ENCODE data around the gene CDAN1. TPM values are rescaled to one million over a fixed set of nuclear protein-coding genes. Genes with fewer than 3 reads are reported as not detected.
A peak's percentile ranks its signal among the peaks of the same experiment; 100 is the strongest.

Gene CDAN1
- total RNA-seq, 2 donors from 2014 or later, result 22.3 to 26.9 TPM

DNA sequence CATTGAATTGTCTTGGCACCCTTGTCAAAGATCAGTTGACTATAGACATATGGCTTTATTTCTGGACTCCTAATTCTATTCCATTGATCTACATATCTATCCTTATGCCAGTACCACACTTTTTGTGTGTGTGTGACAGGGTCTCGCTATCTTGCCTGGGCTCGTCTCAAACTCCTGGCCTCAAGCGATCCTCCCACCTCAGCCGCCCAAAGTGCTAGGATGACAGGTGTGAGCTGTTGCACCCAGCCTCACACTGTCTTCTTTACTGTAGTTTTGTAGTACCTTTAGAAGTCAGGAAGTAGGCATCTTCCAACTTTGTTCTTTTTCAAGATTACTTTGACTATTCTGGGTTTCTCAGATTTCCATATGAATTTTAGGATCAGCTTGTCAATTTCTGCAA, 24.3 kb downstream of the CDAN1 start:
- 80% methylated on average over 4 of the region's 4 CpGs for WGBS
- H3K36me3 ChIP-seq, result no peaks in the 10 kb centered on the region
- no peaks in the 10 kb centered on the region for H3K4me1 ChIP-seq (replicated peaks)
- DNase-seq (ENCODE audit: low spot score), result no peak
- H3K4me3 ChIP-seq, result no peak overlapping the region
- intact Hi-C loops (cut with DNase I), result no loop called here
- TF ChIP-seq POLR2AphosphoS5 (IDR thresholded peaks at IDR 0.05) (no peak), POLR2A (IDR thresholded peaks at IDR 0.05) (no peak)
- TF ChIP-seq, protein P1, sequence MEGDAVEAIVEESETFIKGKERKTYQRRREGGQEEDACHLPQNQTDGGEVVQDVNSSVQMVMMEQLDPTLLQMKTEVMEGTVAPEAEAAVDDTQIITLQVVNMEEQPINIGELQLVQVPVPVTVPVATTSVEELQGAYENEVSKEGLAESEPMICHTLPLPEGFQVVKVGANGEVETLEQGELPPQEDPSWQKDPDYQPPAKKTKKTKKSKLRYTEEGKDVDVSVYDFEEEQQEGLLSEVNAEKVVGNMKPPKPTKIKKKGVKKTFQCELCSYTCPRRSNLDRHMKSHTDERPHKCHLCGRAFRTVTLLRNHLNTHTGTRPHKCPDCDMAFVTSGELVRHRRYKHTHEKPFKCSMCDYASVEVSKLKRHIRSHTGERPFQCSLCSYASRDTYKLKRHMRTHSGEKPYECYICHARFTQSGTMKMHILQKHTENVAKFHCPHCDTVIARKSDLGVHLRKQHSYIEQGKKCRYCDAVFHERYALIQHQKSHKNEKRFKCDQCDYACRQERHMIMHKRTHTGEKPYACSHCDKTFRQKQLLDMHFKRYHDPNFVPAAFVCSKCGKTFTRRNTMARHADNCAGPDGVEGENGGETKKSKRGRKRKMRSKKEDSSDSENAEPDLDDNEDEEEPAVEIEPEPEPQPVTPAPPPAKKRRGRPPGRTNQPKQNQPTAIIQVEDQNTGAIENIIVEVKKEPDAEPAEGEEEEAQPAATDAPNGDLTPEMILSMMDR (IDR thresholded peaks at IDR 0.05), result no peak
- no peak overlapping the region for H3K27ac ChIP-seq
- no peaks in the 10 kb centered on the region for H3K9me3 ChIP-seq
- H3K27me3 ChIP-seq (replicated peaks; ENCODE audit: insufficient read depth), result no peaks in the 10 kb centered on the region

DNA sequence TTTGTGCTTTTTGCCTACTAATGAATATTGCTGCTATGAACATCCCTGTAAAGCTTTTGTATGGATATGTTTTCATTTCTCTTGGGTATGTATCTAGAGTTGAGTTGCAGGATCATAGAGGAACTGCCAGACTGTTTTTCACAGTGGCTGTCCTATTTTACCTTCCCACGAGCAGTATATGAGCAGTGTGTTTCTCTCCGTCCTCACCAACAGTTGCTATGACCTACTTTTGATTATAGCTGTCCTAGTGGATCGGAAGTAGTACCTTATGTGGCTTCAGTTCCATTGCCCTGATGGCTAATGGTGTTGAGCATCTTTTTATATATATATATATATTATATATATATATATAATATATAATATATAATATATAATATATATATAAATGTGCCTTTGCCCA, 25.2 kb downstream of the CDAN1 start:
- TF ChIP-seq POLR2AphosphoS5 (IDR thresholded peaks at IDR 0.05) (no peak), POLR2A (IDR thresholded peaks at IDR 0.05) (no peak)
- TF ChIP-seq, protein P1 (IDR thresholded peaks at IDR 0.05), result no peak
- Histone ChIP-seq H3K36me3 (no peaks in the 10 kb centered on the region), H3K9me3 (no peaks in the 10 kb centered on the region), H3K27me3 (replicated peaks; ENCODE audit: insufficient read depth) (no peaks in the 10 kb centered on the region), H3K4me3 (no peak overlapping the region), H3K4me1 (replicated peaks) (no peaks in the 10 kb centered on the region), H3K27ac (no peak overlapping the region)
- no peak for DNase-seq (ENCODE audit: low spot score)
- 81% methylated on average over 3 of the region's 3 CpGs for WGBS
- intact Hi-C loops (cut with DNase I), result no loop called here

DNA sequence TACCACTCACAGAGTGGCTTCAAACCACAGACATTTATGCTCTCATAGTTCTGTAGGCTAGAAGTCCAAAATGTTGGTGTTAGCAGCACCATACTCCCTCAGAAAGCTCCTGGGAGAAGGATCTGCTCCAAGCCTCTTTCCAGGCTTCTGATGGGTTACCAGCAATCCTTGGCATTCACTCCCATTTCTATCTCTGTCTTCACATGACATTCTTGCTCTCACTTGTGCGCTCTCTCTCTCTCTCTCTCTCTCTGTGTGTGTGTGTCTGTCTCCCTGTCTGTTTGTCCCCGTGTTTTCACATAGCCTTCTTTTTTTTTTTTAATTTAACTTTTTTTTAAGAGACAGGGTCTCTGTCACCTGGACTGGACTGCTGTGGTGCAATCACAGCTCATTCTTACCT, 26.3 kb downstream of the CDAN1 start:
- Histone ChIP-seq H3K9me3 (no peaks in the 10 kb centered on the region), H3K4me3 (no peak overlapping the region), H3K27me3 (replicated peaks; ENCODE audit: insufficient read depth) (no peaks in the 10 kb centered on the region), H3K36me3 (no peaks in the 10 kb centered on the region), H3K27ac (no peak overlapping the region), H3K4me1 (replicated peaks) (no peaks in the 10 kb centered on the region)
- intact Hi-C loops (cut with DNase I), result no loop called here
- no peak for DNase-seq (ENCODE audit: low spot score)
- 84% methylated on average over 2 of the region's 2 CpGs for WGBS
- TF ChIP-seq POLR2AphosphoS5 (IDR thresholded peaks at IDR 0.05), result no peak
- TF ChIP-seq, protein P1 (IDR thresholded peaks at IDR 0.05), result no peak
- no peak for TF ChIP-seq POLR2A (IDR thresholded peaks at IDR 0.05)

DNA sequence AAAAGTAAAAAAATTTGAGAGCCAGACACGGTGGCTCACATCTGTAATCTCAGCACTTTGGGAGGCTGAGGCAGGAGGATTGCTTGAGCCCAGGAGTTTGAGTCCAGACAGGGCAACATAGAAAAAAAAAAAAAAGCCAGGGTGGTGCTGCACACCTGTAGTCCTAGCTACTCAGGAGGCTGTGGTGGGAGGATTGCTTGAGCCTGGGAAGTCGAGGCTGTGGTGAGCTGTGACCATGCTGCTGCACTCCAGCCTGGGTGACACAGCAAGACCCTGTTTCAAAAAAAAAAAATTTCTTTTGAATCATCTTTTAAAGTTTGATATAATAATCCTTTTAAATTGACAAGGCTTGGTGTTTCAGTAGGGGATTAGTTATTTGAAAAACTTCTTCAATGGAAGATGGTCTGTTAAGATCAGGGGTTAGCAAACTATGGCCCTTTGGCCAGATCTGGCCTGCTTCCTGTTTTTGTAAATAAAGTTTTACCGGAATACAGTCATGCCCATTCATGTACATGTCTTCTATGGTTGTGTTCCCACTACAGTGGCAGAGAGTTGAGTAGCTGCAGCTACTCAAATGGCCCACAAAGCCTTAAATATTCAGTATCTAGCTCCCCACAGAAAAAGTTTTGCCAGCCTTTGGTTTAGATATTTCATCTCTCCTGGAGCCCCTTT, 28.9 kb downstream of the CDAN1 start:
- intact Hi-C loops (cut with DNase I), result loop anchor here (5.0 to 10.0 kb wide), 2 partner anchors 219 to 497 kb away; no protein-coding TSS in a partner anchor
- TF ChIP-seq POLR2A (IDR thresholded peaks at IDR 0.05) (no peak), POLR2AphosphoS5 (IDR thresholded peaks at IDR 0.05) (no peak)
- TF ChIP-seq, protein P1 (IDR thresholded peaks at IDR 0.05), result no peak
- no peaks in the 10 kb centered on the region for H3K36me3 ChIP-seq
- H3K27me3 ChIP-seq (replicated peaks; ENCODE audit: insufficient read depth), result no peaks in the 10 kb centered on the region
- no peak overlapping the region for H3K4me3 ChIP-seq
- DNase-seq (ENCODE audit: low spot score), result no peak
- 69% methylated on average over 3 of the region's 3 CpGs for WGBS
- no peak overlapping the region for H3K27ac ChIP-seq
- no peaks in the 10 kb centered on the region for H3K4me1 ChIP-seq (replicated peaks)
- no peaks in the 10 kb centered on the region for H3K9me3 ChIP-seq

DNA sequence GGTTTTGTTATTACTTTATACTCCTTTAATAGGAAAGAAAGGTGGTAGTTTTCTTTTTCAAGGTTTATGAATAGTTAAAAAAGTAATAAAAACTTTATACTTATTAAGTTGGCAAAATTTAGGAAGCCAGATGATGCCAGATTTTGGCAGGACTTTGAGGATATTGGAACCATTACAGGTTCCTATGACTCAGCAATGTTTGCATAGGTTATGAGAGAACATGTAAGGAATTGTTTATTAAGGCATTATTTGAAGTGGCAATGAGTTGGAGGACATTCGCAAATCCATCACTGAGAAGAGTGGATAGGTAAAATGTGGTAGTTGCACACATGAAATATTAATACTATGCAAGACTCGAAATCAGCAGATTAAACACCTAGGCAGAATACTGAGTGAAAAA, 29.9 kb downstream of the CDAN1 start:
- Histone ChIP-seq H3K4me1 (replicated peaks) (no peaks in the 10 kb centered on the region), H3K4me3 (no peak overlapping the region), H3K27me3 (replicated peaks; ENCODE audit: insufficient read depth) (no peaks in the 10 kb centered on the region), H3K27ac (no peak overlapping the region), H3K36me3 (no peaks in the 10 kb centered on the region), H3K9me3 (no peaks in the 10 kb centered on the region)
- DNase-seq (ENCODE audit: low spot score), result peak; percentile 73
- 40% methylated on average over 2 of the region's 2 CpGs for WGBS
- intact Hi-C loops (cut with DNase I), result loop anchor here (5.0 to 10.0 kb wide), 2 partner anchors 220 to 498 kb away; no protein-coding TSS in a partner anchor
- TF ChIP-seq POLR2AphosphoS5 (IDR thresholded peaks at IDR 0.05) (peak; percentile 93), POLR2A (IDR thresholded peaks at IDR 0.05) (no peak)

Measured in prostate gland (tissue), 2 donors.